PFSK-1 (cell line): Measurements from ENCODE around the gene BANK1.

Source experiments
- FOXP2 ChIP-seq: optimal IDR thresholded peaks from 2 replicates; pipeline ENCODE3; 2011; ENCODE audit warnings: borderline replicate concordance, control low read depth, inconsistent platforms; ENCODE audit not compliant: insufficient read depth; ENCODE audit errors: extremely low read length, extremely low read depth
- POLR2AphosphoS5 ChIP-seq: IDR thresholded peaks from 2 replicates; pipeline ENCODE4 v1.6.1; 2012; ENCODE audit warnings: low read depth, mild to moderate bottlenecking, control low read depth, low read length, moderate library complexity
- TAF1 ChIP-seq: IDR thresholded peaks from 2 replicates; pipeline ENCODE4 v1.6.1; 2012; ENCODE audit warnings: low read length, control low read depth, borderline replicate concordance; ENCODE audit not compliant: insufficient read depth

GRCh38 chr4:102064747-102065442 is 274.4 kb downstream of the BANK1 start:
- TF ChIP-seq POLR2AphosphoS5: no peak
- TF ChIP-seq TAF1: no peak
- no peak for TF ChIP-seq FOXP2
